HEK293 (cell line): ENCODE results near the gene NAV2.

ENCODE experiments used
- BCL6B ChIP-seq: fragments of 450-650 bp; formaldehyde crosslinking; IDR thresholded peaks from 2 replicates; pipeline ENCODE4 v1.5.1; 2017; ENCODE audit warnings: missing biosample characterization, missing genetic modification characterization
- CTCF ChIP-seq: fragments of 450-650 bp; formaldehyde crosslinking; IDR thresholded peaks from 2 replicates; pipeline ENCODE4 v1.5.1; 2016; ENCODE audit warnings: missing biosample characterization, missing genetic modification characterization
- GFI1B ChIP-seq: fragments of 450-650 bp; formaldehyde crosslinking; IDR thresholded peaks from 2 replicates; pipeline ENCODE4 v1.5.1; 2016; ENCODE audit warnings: missing biosample characterization, missing genetic modification characterization
- KLF8 ChIP-seq: fragments of 450-650 bp; formaldehyde crosslinking; IDR thresholded peaks from 2 replicates; pipeline ENCODE4 v1.5.1; 2016; ENCODE audit warnings: missing biosample characterization, missing genetic modification characterization
- MYNN ChIP-seq: fragments of 450-650 bp; formaldehyde crosslinking; IDR thresholded peaks from 2 replicates; pipeline ENCODE4 v1.5.1; 2016; ENCODE audit warnings: missing biosample characterization, missing genetic modification characterization, borderline replicate concordance
- MZF1 ChIP-seq: fragments of 450-650 bp; formaldehyde crosslinking; IDR thresholded peaks from 2 replicates; pipeline ENCODE4 v1.5.1; 2017; ENCODE audit warnings: missing biosample characterization, missing genetic modification characterization, borderline replicate concordance
- PATZ1 ChIP-seq: fragments of 450-650 bp; formaldehyde crosslinking; IDR thresholded peaks from 2 replicates; pipeline ENCODE4 v1.5.1; 2016; ENCODE audit warnings: missing biosample characterization, missing genetic modification characterization
- RBAK ChIP-seq: fragments of 450-650 bp; formaldehyde crosslinking; IDR thresholded peaks from 2 replicates; pipeline ENCODE4 v1.5.1; 2016; ENCODE audit warnings: missing biosample characterization, missing genetic modification characterization
- REPIN1 ChIP-seq: fragments of 450-650 bp; formaldehyde crosslinking; IDR thresholded peaks from 2 replicates; pipeline ENCODE4 v1.5.1; 2017; ENCODE audit warnings: missing biosample characterization, missing genetic modification characterization, low read depth
- ZNF138 ChIP-seq: fragments of 450-650 bp; formaldehyde crosslinking; IDR thresholded peaks from 2 replicates; pipeline ENCODE4 v1.5.1; 2016; ENCODE audit warnings: missing biosample characterization, missing genetic modification characterization, borderline replicate concordance
- ZNF19 ChIP-seq: fragments of 450-650 bp; formaldehyde crosslinking; IDR thresholded peaks from 2 replicates; pipeline ENCODE4; 2016; ENCODE audit warnings: missing biosample characterization, missing genetic modification characterization, low read depth
- ZNF2 ChIP-seq: fragments of 450-650 bp; formaldehyde crosslinking; IDR thresholded peaks from 2 replicates; pipeline ENCODE4 v1.5.1; 2016; ENCODE audit warnings: missing biosample characterization, missing genetic modification characterization
- ZNF223 ChIP-seq: fragments of 450-650 bp; formaldehyde crosslinking; IDR thresholded peaks from 2 replicates; pipeline ENCODE4 v1.5.1; 2016; ENCODE audit warnings: missing biosample characterization, missing genetic modification characterization
- ZNF274 ChIP-seq, 2 experiments: fragments of 200-500 bp in 1 of 2; fragments of 450-650 bp in 1 of 2; sonication (Bioruptor generic) in 1 of 2; formaldehyde crosslinking in 1 of 2; IDR thresholded peaks; 2 replicates each; pipeline versions ENCODE4 v1.5.1 to v1.6.1; 2014 to 2016; ENCODE audit warnings: borderline replicate concordance in 1 of 2, inconsistent platforms in 1 of 2, low read length in 1 of 2, missing biosample characterization in 1 of 2, missing genetic modification characterization in 1 of 2
- ZNF280C ChIP-seq: fragments of 450-650 bp; formaldehyde crosslinking; IDR thresholded peaks from 2 replicates; pipeline ENCODE4 v1.5.1; 2016; ENCODE audit warnings: missing biosample characterization, missing genetic modification characterization
- ZNF311 ChIP-seq: fragments of 450-650 bp; formaldehyde crosslinking; IDR thresholded peaks from 2 replicates; pipeline ENCODE4 v1.5.1; 2017; ENCODE audit warnings: missing biosample characterization, missing genetic modification characterization, borderline replicate concordance
- ZNF366 ChIP-seq: fragments of 450-650 bp; formaldehyde crosslinking; conservative IDR thresholded peaks from 2 replicates; pipeline ENCODE4 v1.5.1; 2016; ENCODE audit warnings: missing biosample characterization, missing genetic modification characterization
- ZNF48 ChIP-seq: fragments of 450-650 bp; formaldehyde crosslinking; IDR thresholded peaks from 2 replicates; pipeline ENCODE4 v1.5.1; 2016; ENCODE audit warnings: missing biosample characterization, missing genetic modification characterization
- ZNF521 ChIP-seq: fragments of 450-650 bp; formaldehyde crosslinking; IDR thresholded peaks from 2 replicates; pipeline ENCODE4 v1.5.1; 2017; ENCODE audit warnings: missing biosample characterization, mild to moderate bottlenecking, missing genetic modification characterization
- ZNF548 ChIP-seq: fragments of 450-650 bp; formaldehyde crosslinking; IDR thresholded peaks from 2 replicates; pipeline ENCODE4 v1.5.1; 2016; ENCODE audit warnings: missing biosample characterization, missing genetic modification characterization
- ZNF571 ChIP-seq: fragments of 450-650 bp; formaldehyde crosslinking; IDR thresholded peaks from 2 replicates; pipeline ENCODE4 v1.5.0; 2017; ENCODE audit warnings: missing biosample characterization, missing genetic modification characterization
- ZNF585B ChIP-seq: fragments of 450-650 bp; formaldehyde crosslinking; IDR thresholded peaks from 2 replicates; pipeline ENCODE4 v1.5.1; 2016; ENCODE audit warnings: missing biosample characterization, missing genetic modification characterization
- ZNF600 ChIP-seq: fragments of 450-650 bp; formaldehyde crosslinking; IDR thresholded peaks from 2 replicates; pipeline ENCODE4 v1.5.1; 2016; ENCODE audit warnings: missing biosample characterization, missing genetic modification characterization
- ZNF645 ChIP-seq: fragments of 450-650 bp; formaldehyde crosslinking; IDR thresholded peaks from 2 replicates; pipeline ENCODE4; 2016; ENCODE audit warnings: missing biosample characterization, missing genetic modification characterization
- ZNF660 ChIP-seq: fragments of 450-650 bp; IDR thresholded peaks from 2 replicates; pipeline ENCODE4 v1.5.1; 2018; ENCODE audit warnings: missing biosample characterization, mild to moderate bottlenecking, missing genetic modification characterization
- ZNF776 ChIP-seq: fragments of 450-650 bp; formaldehyde crosslinking; IDR thresholded peaks from 2 replicates; pipeline ENCODE4 v1.5.0; 2017; ENCODE audit warnings: missing biosample characterization, missing genetic modification characterization, borderline replicate concordance
- ZSCAN16 ChIP-seq: fragments of 450-650 bp; formaldehyde crosslinking; IDR thresholded peaks from 2 replicates; pipeline ENCODE4 v1.5.1; 2016; ENCODE audit warnings: missing biosample characterization, missing genetic modification characterization
- ZSCAN23 ChIP-seq: fragments of 450-650 bp; formaldehyde crosslinking; IDR thresholded peaks from 2 replicates; pipeline ENCODE4 v1.5.1; 2016; ENCODE audit warnings: missing biosample characterization, missing genetic modification characterization
- ZSCAN5A ChIP-seq: fragments of 450-650 bp; formaldehyde crosslinking; IDR thresholded peaks from 2 replicates; pipeline ENCODE4 v1.5.1; 2016; ENCODE audit warnings: missing biosample characterization, missing genetic modification characterization

NAV2 gene

GRCh38 chr11:20013346-20014066 lies 300.9 kb downstream of the NAV2 start (continued):
- TF ChIP-seq ZNF776: no peak
- TF ChIP-seq REPIN1 (tag by site-specific recombination): no peak
- TF ChIP-seq GFI1B (tag by site-specific recombination): no peak
- peak; percentile 76; the same call in 1 of the 2 replicates for TF ChIP-seq ZSCAN16 (tag by site-specific recombination)
- no peak for TF ChIP-seq ZNF366
- TF ChIP-seq ZNF274 (IDR thresholded peaks at IDR 0.05; ENCODE audit: low read length): no peak
- TF ChIP-seq ZNF274 (tag by site-specific recombination; IDR thresholded peaks at IDR 0.05; ENCODE audit: borderline replicate concordance): no peak
- peak; percentile 77 for TF ChIP-seq BCL6B
- no peak for TF ChIP-seq ZNF223 (tag by site-specific recombination)
- no peak for TF ChIP-seq ZNF548 (tag by site-specific recombination)
- TF ChIP-seq KLF8 (tag by site-specific recombination): no peak
- TF ChIP-seq ZNF48 (tag by site-specific recombination): no peak
- TF ChIP-seq ZNF585B: no peak
- TF ChIP-seq ZNF600 (tag by site-specific recombination): 0 out of 2 replicates have a peak, but pooled peaks have one; percentile 31
- TF ChIP-seq ZNF311 (tag by site-specific recombination): no peak
- no peak for TF ChIP-seq RBAK
- no peak for TF ChIP-seq ZNF280C
- no peak for TF ChIP-seq ZNF2 (tag by site-specific recombination)
- no peak for TF ChIP-seq ZNF138 (tag by site-specific recombination)
- no peak for TF ChIP-seq CTCF (tag by site-specific recombination)
- no peak for TF ChIP-seq ZSCAN5A
- no peak for TF ChIP-seq ZNF645 (tag by site-specific recombination)
- no peak for TF ChIP-seq MYNN
- no peak for TF ChIP-seq ZSCAN23 (tag by site-specific recombination)
- 0 out of 2 replicates have a peak, but pooled peaks have one; percentile 31 for TF ChIP-seq MZF1 (tag by site-specific recombination)
- TF ChIP-seq PATZ1: 0 out of 2 replicates have a peak, but pooled peaks have one; percentile 34
- TF ChIP-seq ZNF19: no peak
- no peak for TF ChIP-seq ZNF521
- TF ChIP-seq ZNF571 (tag by site-specific recombination): no peak
- TF ChIP-seq ZNF660 (tag by site-specific recombination): no peak
